Hematopoietic multipotent progenitor cell treated with erythropoietin and hydrocortisone succinate and interleukin-3 and kit ligand, for 6 days (in vitro differentiated cells): ENCODE results near the gene MRPL21.

ENCODE experiments used
- DNase-seq: peaks from one replicate; pipeline ENCODE4 v3.0.0-alpha.2; 2015

The MRPL21 gene

DNA sequence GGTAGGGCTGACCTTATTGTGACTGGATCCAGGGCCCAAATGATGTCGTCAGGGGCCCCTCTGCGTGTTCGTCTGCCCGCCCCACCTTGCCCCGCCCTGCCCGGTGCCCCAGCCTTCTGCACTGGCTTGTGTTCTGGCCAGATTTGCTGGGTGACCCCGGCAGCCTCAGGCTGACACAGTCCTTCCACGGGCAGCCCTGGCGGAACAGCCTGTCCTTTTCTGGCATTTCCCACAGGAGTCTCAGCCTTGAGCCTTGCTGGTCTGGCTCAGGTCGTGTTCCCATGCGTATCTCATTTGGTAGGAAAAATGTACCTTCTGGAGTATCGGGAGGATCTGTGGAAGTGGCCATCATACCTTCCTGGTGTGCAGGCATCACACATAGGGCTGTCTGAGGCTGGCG, 31.0 kb upstream of the MRPL21 start:
- DNase-seq = no peak

DNA sequence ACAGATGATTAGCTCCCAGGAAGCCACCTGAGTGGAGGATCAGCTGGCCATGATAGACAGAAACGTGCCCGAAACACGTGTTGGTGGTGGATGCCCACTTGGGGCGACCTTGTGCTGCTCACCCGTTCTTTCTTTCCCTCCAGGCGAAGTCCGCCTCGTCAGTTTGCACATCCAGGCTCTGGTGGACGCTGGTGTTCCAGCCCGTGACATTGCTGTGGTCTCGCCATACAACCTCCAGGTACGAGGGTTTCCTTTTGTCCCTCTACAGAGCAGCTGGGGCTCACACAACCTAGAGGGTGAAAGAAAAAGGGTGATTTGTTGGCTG, 30.7 kb upstream of the MRPL21 start:
- no peak for DNase-seq

DNA sequence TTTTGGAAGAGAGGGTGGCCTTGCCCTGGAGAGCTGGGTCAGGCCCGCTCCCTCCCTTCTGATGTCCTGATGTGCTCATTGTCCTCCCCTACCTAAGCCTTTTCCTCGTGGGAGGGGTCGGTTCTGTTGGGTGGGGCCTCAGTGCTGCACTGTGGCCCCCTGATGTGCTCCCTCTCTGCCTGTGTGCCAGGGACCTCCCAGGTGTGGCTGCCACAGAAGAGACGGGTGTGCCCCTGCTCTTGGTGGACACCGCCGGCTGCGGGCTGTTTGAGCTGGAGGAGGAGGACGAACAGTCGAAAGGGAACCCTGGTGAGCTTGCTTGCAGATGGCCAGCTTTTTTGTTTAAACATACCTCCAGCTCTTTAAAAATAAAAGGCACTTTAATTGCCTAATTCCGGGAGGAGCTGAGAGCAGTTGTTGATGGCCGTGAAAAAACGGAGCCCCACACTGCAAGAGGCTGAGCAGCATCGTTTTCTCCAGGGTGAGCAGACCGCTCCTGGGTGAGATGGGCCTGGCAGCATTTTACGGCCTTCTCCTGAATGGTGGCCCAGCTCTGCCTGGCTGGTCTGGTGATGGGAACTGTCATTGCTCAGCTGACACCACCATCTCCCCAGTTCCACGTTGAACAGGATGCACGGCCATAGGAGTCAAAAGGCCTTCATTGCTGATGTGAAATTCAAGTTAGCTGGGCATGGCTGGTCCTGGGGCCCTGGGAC, 30.1 kb upstream of the MRPL21 start:
- no peak for DNase-seq

GRCh38 chr11:68932933-68933577, 29.4 kb upstream of the MRPL21 start:
- no peak for DNase-seq

GRCh38 chr11:68932358-68932757, 28.7 kb upstream of the MRPL21 start:
- DNase-seq = no peak

DNA sequence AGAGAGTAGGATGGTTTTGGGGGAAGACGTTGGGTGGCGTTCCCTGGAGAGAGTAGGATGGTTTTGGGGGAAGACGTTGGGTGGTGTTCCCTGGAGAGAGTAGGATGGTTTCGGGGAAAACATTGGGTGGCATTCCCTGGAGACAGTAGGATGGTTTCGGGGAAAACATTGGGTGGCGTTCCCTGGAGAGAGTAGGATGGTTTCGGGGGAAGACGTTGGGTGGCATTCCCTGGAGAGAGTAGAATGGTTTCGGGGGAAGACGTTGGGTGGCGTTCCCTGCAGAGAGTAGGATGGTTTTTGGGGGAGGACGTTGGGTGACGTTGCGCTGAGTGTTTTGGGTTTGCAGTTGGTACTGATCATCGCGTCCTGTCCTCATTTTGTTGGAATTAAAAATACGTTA, 28.3 kb upstream of the MRPL21 start:
- DNase-seq = no peak

- no peak for DNase-seq
These were observed 27.6 kb upstream of the MRPL21 start for GRCh38 chr11:68930991-68931855.

GRCh38 chr11:68929706-68930570, 26.3 kb upstream of the MRPL21 start:
- DNase-seq = no peak

GRCh38 chr11:68929135-68929534, 25.5 kb upstream of the MRPL21 start:
- DNase-seq = no peak

DNA sequence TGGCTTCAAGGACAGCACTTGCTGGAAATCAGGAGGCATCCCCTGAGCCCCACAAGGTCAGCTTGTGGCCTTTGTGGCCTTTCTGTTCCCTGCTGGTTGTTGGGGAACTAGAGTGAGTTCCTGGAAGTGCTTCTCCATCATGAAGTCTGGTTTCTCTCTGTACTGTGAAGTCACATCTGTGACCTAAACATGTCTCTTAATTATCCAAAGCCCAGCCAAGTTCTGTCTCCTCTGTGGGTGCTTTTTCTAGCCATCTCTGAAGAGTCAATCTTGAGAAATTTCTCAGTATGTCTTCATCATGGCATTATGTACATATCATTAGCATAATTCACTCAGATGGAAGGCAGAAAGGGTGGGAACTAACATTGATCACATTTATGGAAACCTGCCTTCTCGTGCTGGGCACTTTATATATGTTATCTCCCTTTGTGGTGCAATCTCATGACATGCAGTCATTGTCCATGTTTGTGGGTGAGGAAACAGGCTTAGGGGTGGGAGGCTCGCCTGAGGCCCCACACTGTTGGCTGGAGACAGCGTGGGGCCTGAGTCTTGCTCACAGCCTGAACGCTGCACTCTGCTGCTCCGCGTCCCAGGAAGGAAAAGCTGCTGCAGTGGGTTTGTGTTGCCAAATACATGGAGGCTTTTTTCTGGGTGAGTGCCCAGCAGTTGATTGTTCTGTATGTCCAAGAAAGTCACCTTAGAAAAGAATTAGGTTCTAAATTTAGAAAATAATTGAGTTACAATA, 24.7 kb upstream of the MRPL21 start:
- no peak for DNase-seq

GRCh38 chr11:68927280-68928135, 23.9 kb upstream of the MRPL21 start:
- no peak for DNase-seq

GRCh38 chr11:68925611-68926010, 22.0 kb upstream of the MRPL21 start:
- DNase-seq = no peak

- no peak for DNase-seq
These were observed 20.7 kb upstream of the MRPL21 start for GRCh38 chr11:68924073-68924925.

GRCh38 chr11:68923614-68924013, 20.0 kb upstream of the MRPL21 start:
- no peak for DNase-seq

DNA sequence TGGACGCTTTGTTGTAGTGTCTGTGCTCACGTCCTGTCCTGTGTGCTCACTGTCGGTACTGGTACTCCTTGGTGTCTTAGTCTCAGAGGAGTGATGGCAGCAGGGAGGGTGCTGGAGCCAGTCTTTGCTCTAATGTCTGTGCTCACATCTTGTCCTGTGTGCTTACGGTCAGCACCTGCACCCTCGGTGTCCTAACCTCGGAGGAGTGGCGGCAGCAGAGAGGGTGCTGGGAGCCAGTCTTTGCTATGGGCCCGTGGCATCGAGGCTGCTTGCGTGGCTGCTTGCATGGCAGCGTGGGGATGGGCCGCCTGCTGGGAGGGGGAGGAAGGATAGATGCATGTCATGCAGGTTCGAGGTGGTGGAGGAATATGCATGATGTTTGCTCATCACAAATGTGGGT, 12.8 kb upstream of the MRPL21 start:
- DNase-seq = no peak

GRCh38 chr11:68914761-68915160, 11.1 kb upstream of the MRPL21 start:
- DNase-seq = no peak

DNA sequence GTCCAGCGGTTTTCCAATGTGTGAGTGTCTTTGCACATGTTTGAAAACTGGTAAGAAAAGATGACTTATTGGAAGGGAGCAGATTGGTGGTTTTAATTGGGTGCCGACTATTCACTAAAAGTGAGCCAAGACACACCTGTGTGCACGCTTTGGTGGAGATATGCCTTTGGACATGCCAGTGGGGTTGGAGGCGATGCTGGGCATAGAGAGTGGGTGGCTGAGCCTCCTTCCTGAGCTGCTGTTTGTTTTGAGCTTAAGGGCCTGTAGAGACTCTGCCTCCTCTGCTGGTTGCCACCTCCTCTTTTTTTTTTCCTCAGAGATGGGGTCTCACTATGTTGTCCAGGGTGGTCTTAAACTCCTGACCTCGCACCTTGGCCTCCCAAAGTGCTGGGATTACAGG, 9.6 kb upstream of the MRPL21 start:
- DNase-seq = no peak

- no peak for DNase-seq
These were observed 8.6 kb upstream of the MRPL21 start for GRCh38 chr11:68912254-68912653.

DNA sequence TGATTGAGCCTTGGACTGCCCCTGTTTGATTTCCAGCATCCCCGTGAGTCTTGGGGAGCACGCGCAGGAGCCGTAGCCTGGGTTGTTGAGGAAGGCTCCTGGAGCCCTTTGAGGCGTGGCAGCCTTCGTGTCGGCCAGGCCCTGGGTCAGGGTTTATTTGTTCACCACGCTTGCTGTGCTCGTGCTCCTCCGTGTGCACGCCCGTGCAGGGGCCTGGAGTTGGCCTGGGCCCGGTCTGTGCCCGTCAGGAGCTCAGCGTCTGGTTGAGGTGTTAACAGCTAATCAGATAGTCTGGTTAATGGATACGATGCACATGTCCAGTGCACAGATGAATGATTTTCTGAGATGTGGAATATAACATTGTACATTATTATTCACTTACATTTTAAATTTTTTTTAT, 8.1 kb upstream of the MRPL21 start:
- DNase-seq = no peak

GRCh38 chr11:68910965-68911364, 7.3 kb upstream of the MRPL21 start:
- no peak for DNase-seq
